Hepatocyte (in vitro differentiated cells): ENCODE data around the gene ZNF776.
"Not testable (repeated sequence)": the region's sequence is repeated elsewhere in the genome, so short reads cannot be mapped to it uniquely, and the experiment has no call there.

Experiments
- CTCF ChIP-seq: fragments of 200-600 bp; sonication (generic); IDR thresholded peaks from 2 replicates; pipeline ENCODE4 v1.5.1; 2016; ENCODE audit warnings: antibody characterized with exemption, mild to moderate bottlenecking; ENCODE audit not compliant: poor library complexity
- EZH2phosphoT487 ChIP-seq: fragments of 200-600 bp; sonication (generic); IDR thresholded peaks from one replicate; pipeline ENCODE4 v1.6.1; 2018; ENCODE audit warnings: antibody characterized with exemption, mild to moderate bottlenecking, low read depth, moderate library complexity; ENCODE audit not compliant: unreplicated experiment, severe bottlenecking

- not testable (repeated sequence) for TF ChIP-seq CTCF, EZH2phosphoT487
Measured at GRCh38 chr19:57738770-57739169, 7.8 kb upstream of the ZNF776 start.
